Thoracic aorta (tissue), 2 donors: ENCODE measurements around the gene AHNAK2. TPM values are rescaled to one million over a fixed set of nuclear protein-coding genes. Genes with fewer than 3 reads are reported as not detected.
"Not testable (repeated sequence)": the region's sequence is repeated elsewhere in the genome, so short reads cannot be mapped to it uniquely, and the experiment has no call there.

Experiments
- ATAC-seq: fragments of 150-250 bp; one replicate; pipeline ENCODE4 v1.8.0; 2017; ENCODE audit warnings: low read depth; ENCODE audit not compliant: insufficient number of reproducible peaks, low FRiP score
- DNase-seq: peaks from one replicate; pipeline ENCODE4 v3.0.0-alpha.2; 2020; ENCODE audit warnings: low spot score
- H3K27ac ChIP-seq, 2 donors: fragments of 200-600 bp; sonication (generic); 1 replicate in 1 of 2; 2 replicates in 1 of 2; pipeline ENCODE4 v1.5.1; 2016; ENCODE audit warnings: mild to moderate bottlenecking in 2 of 2, moderate library complexity in 2 of 2
- H3K27me3 ChIP-seq: fragments of 200-600 bp; sonication (generic); replicated peaks from 2 replicates; pipeline ENCODE4 v1.6.0; 2016; ENCODE audit warnings: mild to moderate bottlenecking; ENCODE audit not compliant: insufficient read depth
- H3K36me3 ChIP-seq: fragments of 200-600 bp; sonication (generic); one replicate; pipeline ENCODE4 v1.5.1; 2016
- H3K4me1 ChIP-seq, 2 donors: fragments of 200-600 bp; sonication (generic); 1 replicate in 1 of 2; 2 replicates in 1 of 2; pipeline versions ENCODE4 v1.5.1 to v1.6.0; 2016; ENCODE audit warnings: low read depth in 2 of 2, mild to moderate bottlenecking in 1 of 2; ENCODE audit not compliant: control insufficient read depth in 1 of 2
- H3K4me3 ChIP-seq: fragments of 200-600 bp; sonication (generic); 2 replicates; pipeline ENCODE4 v1.5.1; 2016; ENCODE audit warnings: mild to moderate bottlenecking
- H3K9me3 ChIP-seq: fragments of 200-600 bp; sonication (generic); 2 replicates; pipeline ENCODE4 v1.5.1; 2016
- total RNA-seq, 2 donors: library from RNA; depleted of rRNA; stranded (reverse); fragments of >200 nt; gene quantifications; one replicate each; pipeline versions ENCODE4 v1.1.0 to v1.2.3, GENCODE V29; 2016
- TF ChIP-seq, protein P1 (sequence below): fragments of 200-600 bp; sonication (generic); IDR thresholded peaks from one replicate; pipeline ENCODE4 v1.5.1; 2019; ENCODE audit warnings: antibody characterized with exemption

AHNAK2 gene
- total RNA-seq, 2 donors from 2014 or later: 22.6 to 47.8 TPM

DNA sequence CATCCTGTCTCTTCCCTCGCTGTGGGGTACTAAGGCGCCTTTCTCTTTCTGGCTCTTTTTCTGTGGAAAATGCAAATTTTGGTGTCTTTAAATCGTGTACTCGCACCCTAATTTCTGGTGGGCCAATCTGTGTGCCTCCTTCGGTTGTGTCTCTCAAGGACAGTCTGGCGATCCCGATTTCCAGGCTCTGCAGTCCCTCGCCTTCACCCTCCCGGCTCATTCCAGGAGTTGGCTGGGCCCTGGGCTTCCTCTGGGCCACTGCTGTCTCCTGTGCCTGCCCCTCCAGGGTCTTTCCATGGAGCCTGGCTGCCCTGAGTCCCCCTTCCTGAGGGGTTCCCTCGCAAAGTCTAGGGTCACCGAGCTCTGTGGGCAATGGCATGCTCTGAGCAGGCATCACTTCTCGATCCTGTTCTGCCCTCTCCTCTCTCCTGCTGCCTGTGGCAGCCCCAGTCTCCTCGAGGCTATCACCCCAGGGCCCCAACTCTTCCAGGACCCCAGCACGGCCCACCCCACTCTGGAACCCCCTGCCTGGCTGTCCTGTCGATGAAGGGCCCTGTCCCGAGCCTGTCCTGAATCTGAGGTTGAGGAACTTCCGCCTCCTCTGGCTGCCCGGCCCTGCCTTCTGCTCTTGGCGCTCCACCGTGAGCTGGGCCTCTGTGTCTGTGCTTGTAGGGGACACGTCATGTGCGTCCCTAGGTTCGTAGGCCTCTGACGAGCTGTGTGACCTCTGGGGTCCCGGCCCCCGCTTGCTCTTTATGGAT lies 24.1 kb downstream of the AHNAK2 start:
- DNase-seq: no peak
- Histone ChIP-seq H3K4me1 (no peaks in the 10 kb centered on the region), H3K9me3 (no peaks in the 10 kb centered on the region), H3K4me3 (no peak overlapping the region), H3K27me3 (no peaks in the 10 kb centered on the region), H3K36me3 (peaks cover 12% of the 10 kb centered on the region), H3K27ac (no peak overlapping the region)
- TF ChIP-seq, protein P1, sequence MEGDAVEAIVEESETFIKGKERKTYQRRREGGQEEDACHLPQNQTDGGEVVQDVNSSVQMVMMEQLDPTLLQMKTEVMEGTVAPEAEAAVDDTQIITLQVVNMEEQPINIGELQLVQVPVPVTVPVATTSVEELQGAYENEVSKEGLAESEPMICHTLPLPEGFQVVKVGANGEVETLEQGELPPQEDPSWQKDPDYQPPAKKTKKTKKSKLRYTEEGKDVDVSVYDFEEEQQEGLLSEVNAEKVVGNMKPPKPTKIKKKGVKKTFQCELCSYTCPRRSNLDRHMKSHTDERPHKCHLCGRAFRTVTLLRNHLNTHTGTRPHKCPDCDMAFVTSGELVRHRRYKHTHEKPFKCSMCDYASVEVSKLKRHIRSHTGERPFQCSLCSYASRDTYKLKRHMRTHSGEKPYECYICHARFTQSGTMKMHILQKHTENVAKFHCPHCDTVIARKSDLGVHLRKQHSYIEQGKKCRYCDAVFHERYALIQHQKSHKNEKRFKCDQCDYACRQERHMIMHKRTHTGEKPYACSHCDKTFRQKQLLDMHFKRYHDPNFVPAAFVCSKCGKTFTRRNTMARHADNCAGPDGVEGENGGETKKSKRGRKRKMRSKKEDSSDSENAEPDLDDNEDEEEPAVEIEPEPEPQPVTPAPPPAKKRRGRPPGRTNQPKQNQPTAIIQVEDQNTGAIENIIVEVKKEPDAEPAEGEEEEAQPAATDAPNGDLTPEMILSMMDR: no peak
- ATAC-seq: no peak

- DNase-seq (no peak), ATAC-seq (no peak)
- peaks cover 12% of the 10 kb centered on the region for H3K36me3 ChIP-seq
- H3K27me3 ChIP-seq: no peaks in the 10 kb centered on the region
- no peaks in the 10 kb centered on the region for H3K4me1 ChIP-seq
- no peaks in the 10 kb centered on the region for H3K9me3 ChIP-seq
- H3K4me3 ChIP-seq: no peak overlapping the region
- TF ChIP-seq, protein P1: no peak
- H3K27ac ChIP-seq: no peak overlapping the region
Observed at GRCh38 chr14:104953097-104953496, 25.1 kb downstream of the AHNAK2 start.

DNA sequence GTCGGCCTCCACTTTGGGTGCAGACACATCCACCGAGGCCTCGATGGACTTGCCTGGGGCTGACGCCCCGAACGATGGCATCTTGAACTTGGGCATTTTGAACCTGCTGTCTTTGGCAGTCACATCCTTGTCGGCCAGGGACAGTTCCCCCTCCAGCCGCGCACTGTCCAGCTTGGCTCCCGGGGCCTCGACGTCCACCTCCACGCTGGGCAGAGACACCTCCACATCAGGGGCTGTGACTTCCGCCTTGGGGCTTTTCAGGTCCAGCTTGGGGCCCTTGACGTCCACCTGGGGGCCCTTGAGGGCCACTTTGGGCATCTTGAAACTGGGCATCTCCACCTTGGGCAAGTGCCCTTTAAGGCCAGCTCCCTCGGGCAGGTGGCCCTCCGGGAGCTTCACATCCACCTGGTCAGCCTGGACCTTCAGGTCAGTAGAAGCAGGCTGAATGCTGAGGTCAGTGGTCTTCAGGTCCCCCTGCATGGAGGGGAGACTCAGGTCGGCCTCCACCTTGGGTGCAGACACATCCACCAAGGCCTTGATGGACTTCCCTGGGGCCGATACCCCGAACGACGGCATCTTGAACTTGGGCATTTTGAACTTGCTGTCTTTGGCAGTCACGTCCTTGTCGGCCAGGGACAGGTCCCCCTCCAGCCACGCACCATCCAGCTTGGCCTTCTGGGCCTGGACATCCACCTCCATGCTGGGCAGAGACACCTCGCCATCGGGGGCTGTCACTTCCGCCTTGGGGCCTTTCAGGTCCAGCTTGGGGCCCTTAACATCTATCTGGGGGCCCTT lies 26.1 kb downstream of the AHNAK2 start:
- not testable (repeated sequence) for ATAC-seq, DNase-seq
- peaks cover 10% of the 10 kb centered on the region for H3K36me3 ChIP-seq

DNA sequence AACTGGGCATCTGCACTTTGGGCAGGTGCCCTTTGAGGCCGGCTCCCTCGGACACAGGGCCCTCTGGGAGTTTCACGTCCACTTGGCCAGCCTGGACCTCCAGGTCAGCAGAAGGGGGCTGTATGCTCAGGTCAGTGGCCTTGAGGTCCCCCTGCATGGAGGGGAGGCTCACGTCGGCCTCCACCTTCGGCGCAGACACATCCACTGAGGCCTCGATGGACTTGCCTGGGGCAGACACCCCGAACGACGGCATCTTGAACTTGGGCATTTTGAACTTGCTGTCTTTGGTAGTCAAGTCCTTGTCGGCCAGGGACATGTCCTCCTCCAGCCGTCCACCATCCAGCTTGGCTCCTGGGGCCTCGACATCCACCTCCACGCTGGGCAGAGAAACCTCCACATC lies 27.5 kb downstream of the AHNAK2 start:
- H3K27me3 ChIP-seq, H3K36me3 ChIP-seq, H3K27ac ChIP-seq, H3K4me1 ChIP-seq, DNase-seq, H3K4me3 ChIP-seq, H3K9me3 ChIP-seq, ATAC-seq: not testable (repeated sequence)

More for the DNA sequence above, 26.1 kb downstream of the AHNAK2 start:
- H3K27ac ChIP-seq, H3K27me3 ChIP-seq, H3K4me3 ChIP-seq, H3K4me1 ChIP-seq, H3K9me3 ChIP-seq: not testable (repeated sequence)

DNA sequence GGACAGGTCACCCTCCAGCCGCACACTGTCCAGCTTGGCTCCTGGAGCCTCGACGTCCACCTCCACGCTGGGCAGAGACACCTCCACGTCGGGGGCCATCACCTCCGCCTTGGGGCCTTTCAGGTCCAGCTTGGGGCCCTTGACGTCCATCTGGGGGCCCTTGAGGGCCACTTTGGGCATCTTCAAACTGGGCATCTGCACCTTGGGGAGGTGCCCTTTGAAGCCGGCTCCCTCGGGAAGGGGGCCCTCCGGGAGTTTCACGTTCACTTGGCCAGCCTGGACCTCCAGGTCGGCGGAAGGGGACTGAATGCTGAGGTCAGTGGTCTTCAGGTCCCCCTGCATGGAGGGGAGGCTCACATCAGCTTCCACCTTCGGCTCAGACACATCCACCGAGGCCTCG lies 28.2 kb downstream of the AHNAK2 start:
- no peak for ATAC-seq
- TF ChIP-seq, protein P1: no peak

GRCh38 chr14:104949406-104949955 lies 28.7 kb downstream of the AHNAK2 start:
- not testable (repeated sequence) for H3K27me3 ChIP-seq, H3K9me3 ChIP-seq, H3K27ac ChIP-seq, H3K4me1 ChIP-seq, H3K4me3 ChIP-seq, ATAC-seq, DNase-seq, H3K36me3 ChIP-seq

More for the DNA sequence above, 28.2 kb downstream of the AHNAK2 start:
- H3K36me3 ChIP-seq: peaks cover 7% of the 10 kb centered on the region
- no peak overlapping the region for H3K4me3 ChIP-seq
- DNase-seq: no peak
- H3K27me3 ChIP-seq: no peaks in the 10 kb centered on the region
- no peaks in the 10 kb centered on the region for H3K9me3 ChIP-seq
- H3K4me1 ChIP-seq: no peaks in the 10 kb centered on the region
- H3K27ac ChIP-seq: no peak overlapping the region
